ENCODE results near the gene SP2.
"Not testable (repeated sequence)": the region's sequence is repeated elsewhere in the genome, so short reads cannot be mapped to it uniquely, and the experiment has no call there.

Gene SP2

DNA sequence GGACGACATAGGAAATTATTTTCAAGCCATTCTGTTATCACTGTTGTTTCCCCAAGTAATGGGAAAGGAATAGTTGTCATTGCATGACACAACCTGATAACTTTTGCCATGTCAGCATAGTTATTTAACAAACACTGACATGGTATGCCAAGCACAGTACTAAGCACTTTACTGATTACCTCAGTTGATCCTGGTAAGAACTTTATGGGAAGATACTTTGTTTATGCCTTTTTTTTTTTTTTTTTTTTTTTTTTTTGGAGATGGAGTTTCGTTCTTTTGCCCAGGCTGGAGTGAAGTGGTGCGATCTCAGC lies 29.6 kb downstream of the SP2 start:
- DNase-seq: no peak

DNA sequence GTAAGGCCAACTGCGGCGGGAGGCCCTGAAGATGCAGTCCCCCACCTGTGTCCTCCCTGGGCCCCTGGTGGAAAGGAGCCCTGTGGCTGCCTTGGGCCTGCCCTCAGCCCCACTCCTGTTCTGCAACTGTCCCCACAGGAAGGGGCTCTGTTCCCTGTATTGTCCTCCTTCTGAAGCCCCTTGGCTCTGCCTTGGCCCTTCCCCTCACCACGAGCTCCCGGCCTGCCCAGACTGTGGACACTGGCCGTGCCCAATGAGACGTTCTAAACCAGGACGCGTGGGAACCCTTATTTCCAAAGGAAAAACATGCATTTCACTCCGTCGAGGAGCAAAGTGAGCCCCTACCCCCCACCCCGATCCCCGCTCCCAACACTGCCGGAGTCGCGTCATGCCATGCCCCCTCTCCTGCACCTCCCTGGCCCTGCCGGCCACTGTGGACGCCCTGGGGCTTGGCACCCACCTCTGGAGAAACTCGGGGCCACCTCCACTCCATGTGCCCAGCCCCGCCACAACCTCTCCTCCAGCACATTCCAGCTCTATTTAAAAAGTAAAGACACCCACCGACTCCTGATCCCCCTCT lies 31.9 kb downstream of the SP2 start:
- no peak for DNase-seq

DNA sequence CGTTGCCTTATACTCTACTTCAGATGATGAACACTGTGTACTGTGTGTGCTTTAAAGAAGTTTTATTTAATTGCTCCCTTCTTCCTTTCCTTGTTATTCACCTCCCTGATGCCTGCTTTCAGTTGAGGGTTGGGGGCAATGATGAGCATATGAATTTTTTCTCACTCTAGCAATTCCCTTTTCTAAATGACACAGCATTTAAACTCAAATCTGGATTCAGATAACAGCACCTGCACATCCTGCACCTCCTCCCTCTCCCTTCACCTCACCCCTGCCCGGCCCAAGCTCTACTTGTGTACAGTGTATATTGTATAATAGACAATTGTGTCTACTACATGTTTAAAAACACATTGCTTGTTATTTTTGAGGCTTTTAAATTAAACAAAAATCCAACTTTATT lies 32.4 kb downstream of the SP2 start:
- no peak for DNase-seq

DNA sequence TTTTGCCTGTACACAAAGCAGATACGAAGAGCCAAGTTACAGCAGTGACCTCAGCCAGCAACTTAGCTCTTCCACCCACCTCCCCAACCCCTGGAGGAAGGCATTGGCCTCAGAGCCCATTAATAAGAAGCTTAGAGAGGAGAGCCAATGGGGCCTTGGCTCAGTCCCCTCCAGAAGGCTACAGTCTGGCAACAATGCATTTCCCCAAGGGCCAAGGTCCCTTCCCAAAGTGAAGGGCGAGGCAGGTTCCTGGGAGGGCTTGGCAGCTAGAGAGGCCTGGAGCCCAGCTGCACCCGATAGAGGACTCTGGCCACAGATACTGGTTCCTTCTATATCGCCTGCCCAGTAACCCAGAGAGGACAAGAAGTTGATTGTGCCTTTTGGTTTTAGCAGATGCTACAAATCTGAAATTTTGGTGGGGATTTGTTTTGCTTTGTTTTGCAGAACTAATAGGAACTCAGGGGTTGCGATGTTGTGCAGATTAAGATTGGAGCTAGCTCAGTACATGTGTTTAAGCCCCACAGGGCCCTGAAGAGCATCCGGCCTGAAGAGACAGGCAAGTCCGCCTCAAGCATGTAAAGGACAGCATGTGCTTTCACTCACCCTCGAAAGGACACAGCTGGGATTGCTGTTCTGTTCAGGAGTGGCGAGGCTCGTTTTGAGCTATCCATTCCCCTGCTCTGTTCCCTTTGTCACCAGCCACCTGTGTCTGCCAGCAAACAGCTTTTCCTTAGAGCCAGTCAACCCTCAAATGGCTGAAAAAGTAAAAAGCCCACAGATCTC lies 33.4 kb downstream of the SP2 start:
- DNase-seq: no peak

DNA sequence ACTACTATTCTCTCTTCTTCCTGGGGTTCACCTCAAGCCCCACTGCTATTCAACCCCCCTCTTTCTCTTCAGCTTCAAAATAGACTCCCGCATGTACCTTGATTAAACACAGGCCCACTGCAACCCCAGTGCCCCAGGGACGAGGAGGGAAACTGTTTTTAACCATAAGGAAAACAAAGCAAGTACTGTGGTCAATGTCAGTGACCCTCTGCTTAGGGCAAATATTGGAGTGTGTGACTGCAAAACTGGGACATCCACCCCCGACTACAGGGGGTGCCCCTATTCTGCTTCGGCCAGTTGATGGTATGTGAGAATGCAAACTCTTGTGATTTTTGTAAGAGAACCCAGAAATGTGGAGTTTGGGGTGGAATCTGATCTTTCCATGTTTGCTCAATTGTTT lies 35.8 kb downstream of the SP2 start:
- DNase-seq: no peak

DNA sequence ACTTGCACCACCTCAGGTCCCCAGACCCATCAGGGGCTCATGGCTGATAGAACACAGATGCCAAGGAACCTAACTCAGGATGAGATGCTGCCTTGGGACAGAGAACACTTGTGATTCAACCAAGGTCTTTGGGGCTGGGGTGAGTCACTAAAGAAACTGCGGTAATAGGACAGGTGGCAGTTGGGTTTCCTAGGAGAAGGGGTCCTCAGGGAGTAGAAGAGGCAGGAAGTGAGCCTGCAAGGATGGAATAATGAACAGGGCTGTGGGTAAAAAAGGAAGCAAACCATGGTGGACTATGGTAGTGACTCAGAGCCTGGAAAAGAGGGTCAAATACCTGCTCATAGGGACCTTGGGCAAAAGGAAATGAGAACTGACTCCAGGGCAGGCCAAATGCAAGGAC lies 38.8 kb downstream of the SP2 start:
- DNase-seq: no peak

DNA sequence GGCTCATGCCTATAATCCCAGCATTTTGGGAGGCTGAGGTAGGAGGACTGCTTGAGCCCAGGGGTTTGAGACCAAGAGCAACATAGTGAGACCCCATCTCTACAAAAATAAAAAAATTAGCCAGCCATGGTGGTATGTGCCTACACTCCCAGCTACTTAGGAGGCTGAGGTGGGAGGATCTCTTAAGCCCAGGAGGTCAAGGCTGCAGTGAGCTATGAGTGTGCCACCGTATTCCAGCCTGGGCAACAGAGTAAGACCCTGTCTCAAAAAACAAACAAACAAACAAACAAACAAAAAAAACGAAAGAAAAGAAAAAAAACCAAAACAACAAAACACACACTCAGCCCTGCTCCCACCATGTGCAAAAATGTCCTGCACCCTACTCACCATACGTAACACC lies 39.4 kb downstream of the SP2 start:
- DNase-seq: not testable (repeated sequence)

DNA sequence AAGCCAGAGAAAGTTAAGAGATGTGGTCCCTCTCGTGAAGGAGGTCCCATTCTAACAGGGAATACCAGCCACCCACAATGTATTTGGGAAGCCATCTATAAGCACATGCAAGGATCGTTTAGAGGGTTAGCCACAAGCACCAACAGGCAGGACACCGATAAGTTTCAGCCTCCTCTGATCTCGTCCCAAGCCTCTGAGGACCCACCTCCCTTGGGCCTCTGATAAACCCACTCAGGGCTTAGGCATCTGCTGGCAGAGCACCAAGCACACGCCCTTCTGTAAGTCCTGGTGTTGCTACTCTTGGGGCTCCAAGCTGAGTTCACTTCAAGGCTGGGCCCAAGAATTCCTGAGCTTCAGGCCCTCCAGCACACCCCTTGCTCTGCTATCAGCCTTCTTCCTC lies 39.9 kb downstream of the SP2 start:
- DNase-seq: no peak

DNA sequence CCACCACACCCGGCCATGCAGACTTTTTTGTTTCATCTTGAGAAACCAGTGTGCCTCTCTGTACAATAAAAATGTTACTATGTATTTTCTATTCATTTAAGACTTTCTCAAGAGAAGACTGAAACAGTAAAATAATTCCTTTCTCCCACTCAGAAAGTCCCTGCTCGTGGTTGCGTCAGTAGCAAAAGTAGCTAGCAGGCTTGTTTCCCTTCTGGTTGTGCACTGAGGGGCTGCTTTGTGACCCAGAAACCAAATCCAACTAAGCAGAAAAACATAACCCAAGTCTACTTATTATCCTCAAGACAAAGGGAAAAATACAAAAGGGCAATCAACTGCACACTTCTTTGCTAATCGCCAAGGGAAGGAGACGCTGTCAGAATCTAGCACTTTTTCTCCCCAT lies 41.9 kb downstream of the SP2 start:
- no peak for DNase-seq

DNA sequence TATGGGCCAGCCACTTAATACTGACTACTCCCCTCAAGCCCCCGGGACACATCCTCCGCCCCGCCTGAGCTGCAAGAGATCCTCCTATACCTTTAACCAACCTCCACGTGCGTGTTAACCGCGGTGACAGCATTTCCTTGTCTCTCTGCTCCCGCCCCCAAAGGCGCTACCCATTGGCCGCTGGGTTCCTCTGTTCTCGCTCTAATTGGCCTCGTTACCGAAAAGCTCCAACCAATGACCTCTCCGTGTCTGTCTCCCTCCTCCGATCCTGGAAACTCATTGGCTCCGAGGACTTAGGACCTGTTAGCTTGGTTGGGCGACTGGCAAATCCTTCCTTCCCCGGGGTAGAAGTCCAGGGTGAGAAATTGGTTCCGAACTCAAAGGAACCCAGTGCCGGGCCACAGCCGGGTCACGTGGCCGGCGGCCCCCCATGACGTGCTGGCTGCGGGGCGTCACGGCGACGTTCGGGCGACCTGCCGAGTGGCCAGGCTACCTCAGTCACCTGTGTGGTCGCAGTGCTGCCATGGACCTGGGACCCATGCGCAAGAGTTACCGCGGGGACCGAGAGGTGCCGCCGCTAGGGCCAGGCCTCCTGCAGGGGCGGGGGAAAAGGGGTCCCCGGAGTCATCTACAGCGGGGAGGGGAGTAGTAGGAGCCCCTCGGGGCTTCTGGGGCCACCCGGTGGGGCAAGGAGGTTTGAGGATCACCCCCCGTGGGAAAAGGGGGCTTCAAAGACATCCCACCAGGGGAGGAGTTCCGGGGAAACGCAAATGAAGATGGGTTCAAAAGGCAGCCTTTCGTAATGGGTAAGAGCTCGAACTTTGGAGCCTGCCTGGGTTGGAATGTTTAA lies 45.4 kb downstream of the SP2 start, which contains the start of gene PNPO:
Gene PNPO, plus strand, starts transcription at position 326 of the 850 bp plus-strand sequence. Its CDS starts 105 bp downstream, at position 431.
- peak; percentile 87 for DNase-seq

DNA sequence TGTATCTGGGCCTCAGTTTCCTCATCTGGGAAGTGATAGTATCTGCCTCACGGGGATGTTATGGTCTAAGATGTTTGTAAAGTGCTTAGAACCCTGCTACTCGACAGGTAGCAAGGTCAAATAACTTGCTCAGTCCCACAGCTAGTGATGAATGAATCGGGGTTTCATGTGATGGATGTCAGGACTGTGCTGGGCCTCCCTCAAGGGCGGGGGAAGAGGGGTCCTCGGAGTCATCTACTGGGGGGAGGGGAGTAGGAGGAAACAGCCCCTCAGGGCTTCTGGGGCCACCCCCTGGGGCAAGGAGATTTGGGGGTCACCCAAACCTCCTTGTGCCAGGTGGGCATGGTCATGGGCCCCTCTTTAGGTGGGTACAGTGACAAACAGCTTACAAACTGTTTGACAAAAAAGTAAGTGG lies 46.1 kb downstream of the SP2 start:
- peak; percentile 16 for DNase-seq

DNA sequence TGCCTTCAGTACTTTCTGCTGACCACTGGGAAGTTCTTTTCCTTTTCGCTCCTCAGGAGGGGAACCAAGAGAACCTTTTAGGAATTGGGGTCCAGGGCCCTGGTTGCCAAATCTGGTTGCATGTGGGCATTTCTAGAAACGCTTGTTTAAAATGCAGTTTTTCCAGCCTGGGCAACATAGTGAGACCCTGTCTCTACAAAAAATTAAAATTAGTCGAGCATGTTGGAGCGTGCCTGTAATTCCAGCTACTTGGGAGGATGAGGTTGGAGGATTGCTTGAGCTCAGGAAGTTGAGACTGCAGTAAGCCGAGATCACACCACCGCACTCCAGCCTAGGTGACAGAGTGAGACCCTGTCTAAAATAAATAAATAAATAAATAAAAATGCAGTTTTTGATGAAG lies 46.5 kb downstream of the SP2 start:
- DNase-seq: no peak

DNA sequence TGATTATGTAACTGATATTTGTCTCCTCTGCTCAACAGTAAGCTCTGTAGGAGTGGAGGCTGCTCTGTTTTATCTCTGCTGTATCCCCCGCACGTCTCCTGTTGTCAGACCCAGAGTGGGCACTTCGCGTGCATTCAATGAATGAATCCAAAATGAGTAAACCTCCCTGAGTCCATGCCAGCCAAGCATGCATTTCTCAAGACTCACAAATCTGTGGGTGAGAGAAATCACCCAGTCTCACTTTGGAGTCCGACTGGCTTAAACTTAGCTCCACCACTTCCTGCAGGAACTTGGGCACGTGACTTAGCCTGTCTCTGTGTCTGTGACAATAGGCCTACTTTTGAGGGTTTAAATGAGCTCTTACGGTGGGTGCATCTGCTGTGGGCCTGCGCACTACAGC lies 49.0 kb downstream of the SP2 start:
- DNase-seq: no peak

DNA sequence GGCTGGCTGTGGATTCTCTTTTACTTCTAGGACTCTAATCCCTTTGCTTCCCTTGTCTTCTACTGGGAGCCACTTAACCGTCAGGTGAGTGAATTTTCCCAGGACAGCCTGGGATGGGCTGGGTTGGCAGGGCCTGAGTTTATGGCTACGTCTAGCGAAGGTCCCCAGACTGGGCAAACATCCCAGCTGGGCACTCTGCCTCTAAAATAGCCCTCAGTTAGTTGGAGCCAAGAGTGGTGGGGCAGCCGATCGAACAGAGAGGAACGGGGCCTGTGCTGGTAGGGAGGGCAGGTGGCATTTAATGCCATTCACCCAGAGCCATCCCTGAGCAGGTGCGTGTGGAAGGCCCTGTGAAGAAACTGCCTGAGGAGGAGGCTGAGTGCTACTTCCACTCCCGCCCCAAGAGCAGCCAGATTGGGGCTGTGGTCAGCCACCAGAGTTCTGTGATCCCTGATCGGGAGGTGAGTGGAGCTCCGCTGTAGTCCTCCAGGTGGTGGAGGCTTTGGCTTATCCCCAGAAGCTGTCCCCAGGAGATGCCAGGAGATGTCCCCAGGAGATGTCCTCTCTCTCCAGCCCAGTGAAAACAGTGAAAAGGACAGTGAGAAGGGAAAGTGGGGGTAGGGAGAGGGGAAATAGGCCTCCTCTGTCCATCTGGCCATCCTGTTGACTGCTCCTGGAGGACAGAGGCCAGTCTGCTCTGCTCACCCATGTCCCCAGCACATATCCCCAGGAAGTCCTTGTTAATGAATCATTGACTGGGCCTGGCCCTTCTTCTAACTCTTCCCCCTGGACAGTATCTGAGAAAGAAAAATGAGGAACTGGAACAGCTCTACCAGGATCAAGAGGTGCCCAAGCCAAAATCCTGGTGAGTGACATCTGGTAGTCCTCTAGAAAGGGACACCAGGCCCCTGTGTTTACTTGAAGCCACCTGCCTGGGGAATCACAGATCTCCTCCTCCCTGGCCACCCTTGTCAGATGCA lies 49.8 kb downstream of the SP2 start:
- DNase-seq: no peak

DNA sequence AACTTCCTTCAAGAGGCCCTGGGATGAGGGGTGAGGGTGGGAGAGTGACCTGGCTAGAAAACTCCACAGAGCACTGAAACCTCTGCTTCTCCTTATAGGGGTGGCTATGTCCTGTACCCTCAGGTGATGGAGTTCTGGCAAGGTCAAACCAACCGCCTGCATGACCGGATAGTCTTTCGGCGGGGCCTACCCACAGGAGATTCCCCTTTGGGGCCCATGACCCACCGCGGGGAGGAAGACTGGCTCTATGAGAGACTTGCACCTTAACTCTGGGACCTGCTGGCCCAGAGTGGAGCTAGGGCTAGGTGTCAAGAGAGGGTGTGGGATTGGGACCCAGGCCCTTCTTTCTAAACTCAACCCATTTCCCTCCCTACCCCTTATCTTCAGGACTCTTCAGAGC lies 50.5 kb downstream of the SP2 start:
- no peak for DNase-seq

DNA sequence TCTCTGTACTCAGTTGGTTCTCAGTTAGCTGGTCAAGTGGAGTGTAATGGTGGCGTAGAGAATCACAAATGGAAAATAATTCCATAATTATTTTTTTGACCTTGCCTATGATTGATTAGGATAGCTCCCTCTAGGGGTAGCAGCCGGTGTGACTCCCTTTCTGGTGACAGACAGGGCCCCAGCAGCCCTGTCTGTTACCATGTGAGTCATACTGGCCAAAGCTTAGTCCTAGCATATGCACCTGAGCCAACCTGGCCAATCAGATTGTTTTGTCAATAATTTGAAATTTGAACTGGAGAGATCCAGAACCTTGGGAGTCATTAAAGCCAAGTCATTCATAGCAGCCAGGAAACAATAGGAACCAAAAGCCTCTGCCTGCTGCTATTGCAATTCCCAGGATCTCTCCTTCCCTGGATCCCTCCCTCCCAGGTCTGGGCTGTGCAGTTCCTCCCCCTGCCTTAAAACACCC lies 50.9 kb downstream of the SP2 start:
- DNase-seq: peak; percentile 68

DNA sequence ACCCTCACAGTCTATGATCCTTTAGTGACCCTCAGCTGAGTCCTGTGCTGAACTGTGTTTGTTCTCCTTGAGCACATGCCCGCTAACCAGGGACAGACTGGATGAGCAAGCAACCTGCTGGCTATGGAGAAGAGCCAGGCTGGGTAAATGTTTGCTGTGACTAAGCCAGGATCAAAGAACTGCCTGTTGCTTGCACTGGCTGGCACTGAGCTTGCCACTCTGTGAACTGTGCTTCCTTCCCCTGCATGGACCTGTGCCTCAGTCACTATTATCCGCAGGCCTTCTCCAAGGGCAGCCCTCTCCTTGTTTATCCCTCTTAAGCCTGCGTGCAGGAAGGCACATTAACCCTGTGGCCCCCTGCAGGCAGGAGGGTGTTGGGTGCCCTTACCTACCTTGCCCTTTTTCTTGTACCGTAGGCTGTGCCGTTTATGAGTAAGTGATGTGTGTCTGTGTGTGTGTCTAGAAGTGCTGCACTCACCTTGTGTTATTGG lies 52.7 kb downstream of the SP2 start:
- no peak for DNase-seq

DNA sequence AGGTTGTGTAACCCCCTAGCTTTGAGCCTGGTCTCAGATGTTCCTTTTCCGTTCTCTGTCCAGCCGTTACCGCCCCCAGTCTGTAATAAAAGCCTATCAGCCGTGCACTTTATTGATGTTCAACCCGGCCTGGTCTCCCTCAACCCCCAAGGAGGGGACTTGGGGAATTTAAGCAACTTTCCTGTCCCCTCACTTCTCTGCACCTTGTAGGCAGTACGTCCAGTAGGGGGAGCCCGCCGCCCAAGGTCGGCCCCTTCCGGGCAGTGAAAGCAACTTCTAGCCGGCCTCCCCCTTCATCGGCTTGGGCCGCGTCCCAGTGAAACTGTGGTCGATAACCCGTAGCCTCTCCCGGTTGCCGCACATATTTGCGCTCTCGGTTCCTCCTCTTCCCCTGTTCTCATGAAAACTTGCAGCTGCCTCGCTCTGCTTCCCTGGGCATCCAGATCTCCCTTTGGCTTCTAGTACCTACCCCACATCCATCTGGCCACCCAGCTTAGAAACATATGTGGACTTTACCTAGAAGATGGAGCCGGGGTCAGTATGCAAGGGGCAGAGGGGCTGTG lies 53.2 kb downstream of the SP2 start:
- DNase-seq: peak; percentile 82

DNA sequence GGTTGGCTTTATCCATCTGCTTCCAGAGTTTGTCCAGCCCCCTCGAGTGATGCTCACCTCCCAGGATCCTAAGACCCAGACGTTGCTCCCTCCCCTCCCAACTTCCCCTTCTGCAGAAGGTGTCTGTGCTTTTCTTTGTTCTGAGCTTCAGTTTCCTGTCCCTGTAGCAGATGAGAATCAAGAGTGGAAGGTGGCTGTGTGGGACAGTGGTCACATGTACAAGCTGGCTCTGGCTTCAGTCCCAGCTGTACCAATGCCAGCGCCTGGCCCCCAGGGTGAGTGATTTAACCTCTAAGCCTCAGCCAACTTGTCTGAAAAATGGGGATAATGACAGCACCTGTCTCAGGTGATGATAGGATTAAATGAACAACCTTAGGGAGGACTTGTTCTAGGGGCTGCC lies 53.9 kb downstream of the SP2 start:
- no peak for DNase-seq

DNA sequence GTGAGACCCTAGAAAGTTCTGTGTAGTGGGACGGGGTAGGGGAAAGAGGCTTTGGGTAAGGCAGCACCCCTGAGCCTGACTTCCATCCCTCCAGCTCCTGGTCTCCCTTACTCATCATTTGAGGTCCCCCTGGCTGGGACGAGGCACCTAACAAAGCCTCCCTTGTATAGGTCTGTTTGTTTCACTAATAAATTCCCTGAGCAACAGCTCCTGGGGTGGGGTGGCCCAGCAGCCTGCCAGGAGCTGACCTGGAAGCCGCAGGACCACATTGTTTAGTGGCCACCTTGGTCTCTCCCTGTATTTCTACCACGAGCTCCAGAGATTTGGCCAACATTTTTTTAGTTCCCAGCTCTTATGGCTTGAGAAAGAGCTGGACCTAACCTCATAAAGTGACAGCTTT lies 54.4 kb downstream of the SP2 start:
- no peak for DNase-seq

DNA sequence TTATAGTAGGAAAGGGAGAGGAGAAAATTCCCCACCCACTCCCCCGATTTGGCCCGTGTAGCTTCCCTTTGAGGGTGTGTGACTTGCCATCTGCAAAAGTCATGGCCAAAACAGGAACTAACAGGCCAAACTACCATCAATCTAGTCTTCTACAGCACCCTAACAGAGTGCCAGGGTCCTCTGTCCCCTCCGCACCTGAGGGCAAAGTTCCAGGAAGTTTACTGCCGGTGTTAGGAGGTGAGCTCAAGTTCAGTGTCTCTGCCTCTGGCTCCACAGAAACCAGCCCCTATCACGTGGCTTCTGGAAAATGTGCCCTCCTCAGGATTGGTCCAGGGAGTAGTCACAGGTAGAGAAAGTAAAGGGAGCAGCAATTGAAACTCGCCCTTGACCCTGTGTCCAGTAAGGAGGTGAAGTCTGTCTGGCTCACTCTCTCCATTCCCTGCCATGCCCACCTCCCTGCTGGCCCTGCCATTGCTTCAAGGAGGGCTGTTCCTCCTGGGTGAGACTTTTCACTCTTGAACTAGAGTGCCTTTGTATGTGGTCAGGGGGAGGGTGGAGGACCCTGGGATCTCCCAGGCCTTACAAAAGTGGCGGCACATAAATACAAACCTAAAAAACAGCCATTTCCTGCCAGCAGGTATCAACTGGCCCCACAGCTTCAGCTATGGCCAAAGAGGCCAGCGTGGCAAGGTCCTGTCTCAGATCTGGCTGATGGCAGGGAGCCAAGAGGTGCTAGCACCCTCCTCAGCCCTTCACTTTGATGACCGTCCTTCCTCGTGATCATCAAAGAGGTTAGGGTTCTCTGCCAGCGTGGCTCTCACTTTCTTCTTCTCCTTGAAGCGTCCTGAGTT lies 56.4 kb downstream of the SP2 start:
- DNase-seq: no peak

All from stimulated activated CD4-positive, alpha-beta T cell treated with anti-CD3 and anti-CD28 coated beads, Interleukin-12 subunit alpha, Interleukin-12 subunit beta, amount 100 ng/mL, for 4 hours (primary cell).